HepG2 (cell line): Measurements from ENCODE around the gene PGS1. TPM values are rescaled to one million over a fixed set of nuclear protein-coding genes. Genes with fewer than 3 reads are reported as not detected.

ENCODE experiments used
- ARHGAP35 ChIP-seq: sonication (generic); formaldehyde crosslinking; IDR thresholded peaks from 2 replicates; pipeline ENCODE4 v1.9.0; 2022; ENCODE audit warnings: mild to moderate bottlenecking, inconsistent platforms, moderate library complexity, missing genetic modification reagents, borderline replicate concordance
- BCL6 ChIP-seq: IDR thresholded peaks from 2 replicates; pipeline ENCODE4 v1.6.1; 2016; ENCODE audit warnings: missing genetic modification reagents, missing compliant biosample characterization
- CREM ChIP-seq, 2 experiments: sonication (generic) in 1 of 2; formaldehyde crosslinking in 1 of 2; IDR thresholded peaks; 2 replicates each; pipeline versions ENCODE4 v1.4.0 to v1.6.1; 2016 to 2020; ENCODE audit warnings: antibody characterized with exemption in 1 of 2, mild to moderate bottlenecking in 1 of 2, missing genetic modification reagents in 1 of 2
- DMAP1 ChIP-seq: IDR thresholded peaks from 2 replicates; pipeline ENCODE4 v1.6.1; 2016
- GATAD2A ChIP-seq: IDR thresholded peaks from 2 replicates; pipeline ENCODE4 v1.6.1; 2016
- HDAC1 ChIP-seq: sonication (generic); formaldehyde crosslinking; IDR thresholded peaks from 2 replicates; pipeline ENCODE4 v1.5.1; 2020; ENCODE audit warnings: mild to moderate bottlenecking, missing genetic modification reagents
- HES4 ChIP-seq: sonication (generic); formaldehyde crosslinking; IDR thresholded peaks from 2 replicates; pipeline ENCODE4 v1.9.0; 2021; ENCODE audit warnings: mild to moderate bottlenecking, missing genetic modification reagents, borderline replicate concordance
- HNRNPUL1 ChIP-seq: fragments of 200-400 bp; formaldehyde crosslinking; IDR thresholded peaks from 2 replicates; pipeline ENCODE4 v1.6.1; 2017; ENCODE audit warnings: low read depth, mild to moderate bottlenecking, low read length, moderate library complexity
- HOXA5 ChIP-seq: sonication (generic); formaldehyde crosslinking; IDR thresholded peaks from 2 replicates; pipeline ENCODE4 v1.4.0; 2020; ENCODE audit warnings: missing genetic modification reagents
- MAX ChIP-seq: IDR thresholded peaks from 2 replicates; pipeline ENCODE4 v1.6.1; 2012; ENCODE audit warnings: inconsistent platforms
- SMAD3 ChIP-seq: sonication (generic); formaldehyde crosslinking; IDR thresholded peaks from 2 replicates; pipeline ENCODE4 v1.4.0; 2020; ENCODE audit warnings: missing genetic modification reagents
- ZNF354B ChIP-seq: sonication (generic); formaldehyde crosslinking; IDR thresholded peaks from 2 replicates; pipeline ENCODE4 v1.8.0; 2022; ENCODE audit warnings: mild to moderate bottlenecking, missing genetic modification reagents
- ZNF563 ChIP-seq: sonication (generic); formaldehyde crosslinking; IDR thresholded peaks from 2 replicates; pipeline ENCODE4 v1.8.0; 2022; ENCODE audit warnings: mild to moderate bottlenecking, moderate library complexity, missing genetic modification reagents
- ZNF607 ChIP-seq: sonication (generic); formaldehyde crosslinking; IDR thresholded peaks from 2 replicates; pipeline ENCODE4 v1.5.1; 2020; ENCODE audit warnings: missing genetic modification reagents, mild to moderate bottlenecking, borderline replicate concordance
- ZNF766 ChIP-seq: sonication (generic); formaldehyde crosslinking; IDR thresholded peaks from 2 replicates; pipeline ENCODE4 v1.5.0; 2020; ENCODE audit warnings: missing genetic modification reagents, borderline replicate concordance
- polyA plus RNA-seq, 8 experiments: library from polyadenylated mRNA; depleted of rRNA in 3 of 8; stranded (reverse) in 7 of 8; unstranded in 1 of 8; fragments of >200 nt; fragmentation: Illumina TruSeq in 4 of 8; extraction: Trizol in 4 of 8; gene quantifications; 2 replicates each; pipeline versions ENCODE4 v1.2.1 to v1.2.3, GENCODE V29; 2011 to 2016; ENCODE audit warnings: low read depth in 4 of 8, missing spikeins in 1 of 8, mixed read lengths in 1 of 8; ENCODE audit not compliant: insufficient read depth in 1 of 8
- total RNA-seq, 5 experiments: library from RNA; depleted of rRNA; stranded (reverse); fragments of >200 nt; fragmentation: Illumina TruSeq; extraction: Trizol; gene quantifications; 2 replicates each; pipeline ENCODE4 v1.2.3, GENCODE V29; 2016; ENCODE audit warnings: low read depth in 1 of 5
- TF ChIP-seq, protein P1 (sequence below): sonication (generic); formaldehyde crosslinking; IDR thresholded peaks from 2 replicates; pipeline ENCODE4 v1.4.0; 2020; ENCODE audit warnings: missing genetic modification reagents, borderline replicate concordance
- TF ChIP-seq, protein P2 (sequence below): sonication (generic); formaldehyde crosslinking; IDR thresholded peaks from 2 replicates; pipeline ENCODE4 v1.4.0; 2020; ENCODE audit warnings: missing genetic modification reagents, borderline replicate concordance
- TF ChIP-seq, protein P3 (sequence below): sonication (generic); formaldehyde crosslinking; conservative IDR thresholded peaks from 2 replicates; pipeline ENCODE4 v1.4.0; 2020; ENCODE audit warnings: missing genetic modification reagents

Gene PGS1
- total and polyA plus RNA-seq, 2 of the 13 experiments (the other 11 are each of a cell fraction or from before 2014, with no cell fraction given): 25.9 to 31.5 TPM

DNA sequence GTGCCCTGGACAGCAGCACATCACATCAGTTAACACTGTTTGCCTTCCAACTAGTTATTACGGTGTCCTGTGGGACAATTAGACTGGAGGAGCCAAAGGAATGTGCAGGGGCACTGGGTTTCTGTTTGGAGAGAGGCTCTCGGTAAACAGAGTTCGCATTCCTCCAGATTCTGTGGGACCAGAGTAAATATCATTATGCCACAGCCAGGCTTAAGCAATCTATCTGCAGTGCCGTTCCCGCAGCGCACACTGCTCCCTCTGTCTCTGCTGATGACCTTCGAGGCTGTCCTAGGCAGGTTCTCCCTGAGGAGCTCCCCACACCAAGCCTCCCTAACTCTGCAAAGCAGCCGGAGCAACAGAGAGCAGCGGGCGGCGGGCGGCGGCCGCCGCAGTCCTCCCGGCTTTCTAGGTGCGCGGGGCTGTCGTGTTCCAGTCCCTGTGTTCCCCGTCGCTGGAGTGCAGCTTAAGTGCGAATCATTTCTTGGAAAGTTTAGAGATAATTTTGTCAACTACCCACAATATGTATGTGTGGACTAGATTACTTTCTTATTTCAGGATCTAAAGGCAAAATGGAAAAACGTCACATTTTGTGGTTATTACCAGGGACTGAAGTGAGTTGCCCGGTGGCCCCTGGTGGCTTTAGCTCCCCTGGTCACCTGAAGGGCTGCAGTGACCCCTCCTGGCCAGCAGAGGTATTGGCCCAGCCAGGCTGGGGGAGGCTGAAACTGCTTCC is 43.3 kb downstream of the PGS1 start (continued):
- TF ChIP-seq ZNF766 (CRISPR knock-in tag): peak; percentile 77; the same call in 1 of the 2 replicates
- peak; percentile 74; the same call in 1 of the 2 replicates for TF ChIP-seq ZNF607 (CRISPR knock-in tag)
- TF ChIP-seq HNRNPUL1: no peak
- peak; percentile 87 for TF ChIP-seq ZNF563
- TF ChIP-seq ARHGAP35 (CRISPR knock-in tag): no peak
- peak; percentile 95 for TF ChIP-seq SMAD3
- peak; percentile 78 for TF ChIP-seq DMAP1 (CRISPR knock-in tag)
- peak; percentile 94 for TF ChIP-seq HOXA5 (CRISPR knock-in tag)
- TF ChIP-seq HES4 (CRISPR knock-in tag): peak; percentile 80; the same call in 1 of the 2 replicates
- peak; percentile 98 for TF ChIP-seq GATAD2A
- TF ChIP-seq, protein P1, sequence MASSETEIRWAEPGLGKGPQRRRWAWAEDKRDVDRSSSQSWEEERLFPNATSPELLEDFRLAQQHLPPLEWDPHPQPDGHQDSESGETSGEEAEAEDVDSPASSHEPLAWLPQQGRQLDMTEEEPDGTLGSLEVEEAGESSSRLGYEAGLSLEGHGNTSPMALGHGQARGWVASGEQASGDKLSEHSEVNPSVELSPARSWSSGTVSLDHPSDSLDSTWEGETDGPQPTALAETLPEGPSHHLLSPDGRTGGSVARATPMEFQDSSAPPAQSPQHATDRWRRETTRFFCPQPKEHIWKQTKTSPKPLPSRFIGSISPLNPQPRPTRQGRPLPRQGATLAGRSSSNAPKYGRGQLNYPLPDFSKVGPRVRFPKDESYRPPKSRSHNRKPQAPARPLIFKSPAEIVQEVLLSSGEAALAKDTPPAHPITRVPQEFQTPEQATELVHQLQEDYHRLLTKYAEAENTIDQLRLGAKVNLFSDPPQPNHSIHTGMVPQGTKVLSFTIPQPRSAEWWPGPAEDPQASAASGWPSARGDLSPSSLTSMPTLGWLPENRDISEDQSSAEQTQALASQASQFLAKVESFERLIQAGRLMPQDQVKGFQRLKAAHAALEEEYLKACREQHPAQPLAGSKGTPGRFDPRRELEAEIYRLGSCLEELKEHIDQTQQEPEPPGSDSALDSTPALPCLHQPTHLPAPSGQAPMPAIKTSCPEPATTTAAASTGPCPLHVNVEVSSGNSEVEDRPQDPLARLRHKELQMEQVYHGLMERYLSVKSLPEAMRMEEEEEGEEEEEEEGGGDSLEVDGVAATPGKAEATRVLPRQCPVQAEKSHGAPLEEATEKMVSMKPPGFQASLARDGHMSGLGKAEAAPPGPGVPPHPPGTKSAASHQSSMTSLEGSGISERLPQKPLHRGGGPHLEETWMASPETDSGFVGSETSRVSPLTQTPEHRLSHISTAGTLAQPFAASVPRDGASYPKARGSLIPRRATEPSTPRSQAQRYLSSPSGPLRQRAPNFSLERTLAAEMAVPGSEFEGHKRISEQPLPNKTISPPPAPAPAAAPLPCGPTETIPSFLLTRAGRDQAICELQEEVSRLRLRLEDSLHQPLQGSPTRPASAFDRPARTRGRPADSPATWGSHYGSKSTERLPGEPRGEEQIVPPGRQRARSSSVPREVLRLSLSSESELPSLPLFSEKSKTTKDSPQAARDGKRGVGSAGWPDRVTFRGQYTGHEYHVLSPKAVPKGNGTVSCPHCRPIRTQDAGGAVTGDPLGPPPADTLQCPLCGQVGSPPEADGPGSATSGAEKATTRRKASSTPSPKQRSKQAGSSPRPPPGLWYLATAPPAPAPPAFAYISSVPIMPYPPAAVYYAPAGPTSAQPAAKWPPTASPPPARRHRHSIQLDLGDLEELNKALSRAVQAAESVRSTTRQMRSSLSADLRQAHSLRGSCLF (CRISPR knock-in tag): no peak
- TF ChIP-seq, protein P2, sequence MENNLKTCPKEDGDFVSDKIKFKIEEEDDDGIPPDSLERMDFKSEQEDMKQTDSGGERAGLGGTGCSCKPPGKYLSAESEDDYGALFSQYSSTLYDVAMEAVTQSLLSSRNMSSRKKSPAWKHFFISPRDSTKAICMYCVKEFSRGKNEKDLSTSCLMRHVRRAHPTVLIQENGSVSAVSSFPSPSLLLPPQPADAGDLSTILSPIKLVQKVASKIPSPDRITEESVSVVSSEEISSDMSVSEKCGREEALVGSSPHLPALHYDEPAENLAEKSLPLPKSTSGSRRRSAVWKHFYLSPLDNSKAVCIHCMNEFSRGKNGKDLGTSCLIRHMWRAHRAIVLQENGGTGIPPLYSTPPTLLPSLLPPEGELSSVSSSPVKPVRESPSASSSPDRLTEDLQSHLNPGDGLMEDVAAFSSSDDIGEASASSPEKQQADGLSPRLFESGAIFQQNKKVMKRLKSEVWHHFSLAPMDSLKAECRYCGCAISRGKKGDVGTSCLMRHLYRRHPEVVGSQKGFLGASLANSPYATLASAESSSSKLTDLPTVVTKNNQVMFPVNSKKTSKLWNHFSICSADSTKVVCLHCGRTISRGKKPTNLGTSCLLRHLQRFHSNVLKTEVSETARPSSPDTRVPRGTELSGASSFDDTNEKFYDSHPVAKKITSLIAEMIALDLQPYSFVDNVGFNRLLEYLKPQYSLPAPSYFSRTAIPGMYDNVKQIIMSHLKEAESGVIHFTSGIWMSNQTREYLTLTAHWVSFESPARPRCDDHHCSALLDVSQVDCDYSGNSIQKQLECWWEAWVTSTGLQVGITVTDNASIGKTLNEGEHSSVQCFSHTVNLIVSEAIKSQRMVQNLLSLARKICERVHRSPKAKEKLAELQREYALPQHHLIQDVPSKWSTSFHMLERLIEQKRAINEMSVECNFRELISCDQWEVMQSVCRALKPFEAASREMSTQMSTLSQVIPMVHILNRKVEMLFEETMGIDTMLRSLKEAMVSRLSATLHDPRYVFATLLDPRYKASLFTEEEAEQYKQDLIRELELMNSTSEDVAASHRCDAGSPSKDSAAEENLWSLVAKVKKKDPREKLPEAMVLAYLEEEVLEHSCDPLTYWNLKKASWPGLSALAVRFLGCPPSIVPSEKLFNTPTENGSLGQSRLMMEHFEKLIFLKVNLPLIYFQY (CRISPR knock-in tag): peak; percentile 88
- peak; percentile 89 for TF ChIP-seq MAX
- TF ChIP-seq, protein P3, sequence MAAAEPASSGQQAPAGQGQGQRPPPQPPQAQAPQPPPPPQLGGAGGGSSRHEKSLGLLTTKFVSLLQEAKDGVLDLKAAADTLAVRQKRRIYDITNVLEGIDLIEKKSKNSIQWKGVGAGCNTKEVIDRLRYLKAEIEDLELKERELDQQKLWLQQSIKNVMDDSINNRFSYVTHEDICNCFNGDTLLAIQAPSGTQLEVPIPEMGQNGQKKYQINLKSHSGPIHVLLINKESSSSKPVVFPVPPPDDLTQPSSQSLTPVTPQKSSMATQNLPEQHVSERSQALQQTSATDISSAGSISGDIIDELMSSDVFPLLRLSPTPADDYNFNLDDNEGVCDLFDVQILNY (CRISPR knock-in tag): no peak
- no peak for TF ChIP-seq ZNF354B
- peak; percentile 98 for TF ChIP-seq HDAC1 (CRISPR knock-in tag)
- peak; percentile 99 for TF ChIP-seq BCL6 (CRISPR knock-in tag)
- TF ChIP-seq CREM (IDR thresholded peaks at IDR 0.05): peak; percentile 87
- TF ChIP-seq CREM (CRISPR knock-in tag; IDR thresholded peaks at IDR 0.05): no peak
